Measurements from ENCODE around the gene RPS16. TPM values are rescaled to one million over a fixed set of nuclear protein-coding genes. Genes with fewer than 3 reads are reported as not detected.

Gene RPS16
- total RNA-seq, 1 donor from 2014 or later: 1,453 TPM

- H3K36me3 ChIP-seq: peaks cover 56 to 59% of the 10 kb centered on the region in 2 donors
- H3K27ac ChIP-seq: peak overlapping the region; percentile 98 to 100
- peaks cover 8 to 21% of the 10 kb centered on the region in 2 donors for H3K4me1 ChIP-seq
- H3K9me3 ChIP-seq: no peaks in the 10 kb centered on the region
- intact Hi-C loops (cut with DNase I): loop anchor here (2.0 kb wide), 4 partner anchors 22 to 142 kb away; partner anchors contain the start of genes EID2B, PLEKHG2, SAMD4B and TIMM50
- DNase-seq (ENCODE audit: low spot score in 2 of 2): no peak
- no peaks in the 10 kb centered on the region for H3K27me3 ChIP-seq
- H3K4me3 ChIP-seq: peak overlapping the region; percentile 78 to 93
- TF ChIP-seq, protein P1, sequence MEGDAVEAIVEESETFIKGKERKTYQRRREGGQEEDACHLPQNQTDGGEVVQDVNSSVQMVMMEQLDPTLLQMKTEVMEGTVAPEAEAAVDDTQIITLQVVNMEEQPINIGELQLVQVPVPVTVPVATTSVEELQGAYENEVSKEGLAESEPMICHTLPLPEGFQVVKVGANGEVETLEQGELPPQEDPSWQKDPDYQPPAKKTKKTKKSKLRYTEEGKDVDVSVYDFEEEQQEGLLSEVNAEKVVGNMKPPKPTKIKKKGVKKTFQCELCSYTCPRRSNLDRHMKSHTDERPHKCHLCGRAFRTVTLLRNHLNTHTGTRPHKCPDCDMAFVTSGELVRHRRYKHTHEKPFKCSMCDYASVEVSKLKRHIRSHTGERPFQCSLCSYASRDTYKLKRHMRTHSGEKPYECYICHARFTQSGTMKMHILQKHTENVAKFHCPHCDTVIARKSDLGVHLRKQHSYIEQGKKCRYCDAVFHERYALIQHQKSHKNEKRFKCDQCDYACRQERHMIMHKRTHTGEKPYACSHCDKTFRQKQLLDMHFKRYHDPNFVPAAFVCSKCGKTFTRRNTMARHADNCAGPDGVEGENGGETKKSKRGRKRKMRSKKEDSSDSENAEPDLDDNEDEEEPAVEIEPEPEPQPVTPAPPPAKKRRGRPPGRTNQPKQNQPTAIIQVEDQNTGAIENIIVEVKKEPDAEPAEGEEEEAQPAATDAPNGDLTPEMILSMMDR (IDR thresholded peaks at IDR 0.05): no peak
Observed at GRCh38 chr19:39390451-39390750, 45.3 kb downstream of the RPS16 start.

DNA sequence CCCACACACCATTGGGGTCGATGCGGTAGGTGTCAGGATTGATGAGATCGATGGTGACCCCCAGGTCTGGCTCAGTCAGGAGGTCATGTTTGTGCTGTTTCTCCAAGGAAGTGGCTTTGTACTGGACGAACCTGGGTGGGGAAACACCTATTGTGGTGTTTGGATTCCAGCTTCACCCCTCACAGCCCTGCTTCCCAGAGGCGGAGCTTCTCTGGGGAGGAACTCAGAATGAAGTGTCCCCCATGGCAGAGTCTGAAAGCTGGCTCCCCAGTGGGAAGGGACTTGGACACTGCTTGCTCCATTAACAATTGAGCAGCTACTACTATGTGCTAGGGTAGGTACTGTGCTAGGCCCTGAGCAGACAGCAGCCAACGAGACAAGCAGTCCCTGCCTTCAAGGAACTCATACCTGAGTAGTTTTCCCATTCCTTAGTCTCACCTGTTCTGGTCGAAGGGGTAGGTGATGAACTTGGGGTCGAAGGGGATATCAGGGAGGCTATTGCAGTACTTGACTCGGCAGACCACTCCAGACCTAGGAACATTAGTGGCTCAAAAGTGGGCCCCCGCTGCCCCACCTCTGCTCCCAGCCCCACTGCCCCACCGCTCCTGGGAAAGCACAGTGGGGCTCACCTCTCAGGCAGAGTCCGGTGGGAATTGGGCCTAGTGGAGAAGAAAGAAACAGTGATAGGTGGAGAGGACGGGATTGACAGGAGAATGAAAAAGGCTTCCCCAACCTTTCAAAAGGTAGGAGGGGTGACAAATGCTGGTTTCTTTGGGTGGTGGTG lies 45.9 kb downstream of the RPS16 start:
- Histone ChIP-seq H3K27ac (peak overlapping the region; percentile 98 to 100), H3K9me3 (no peaks in the 10 kb centered on the region), H3K27me3 (no peaks in the 10 kb centered on the region), H3K4me3 (peak overlapping the region; percentile 78 to 93), H3K36me3 (peaks cover 55 to 58% of the 10 kb centered on the region in 2 donors), H3K4me1 (peaks cover 8 to 21% of the 10 kb centered on the region in 2 donors)
- DNase-seq (ENCODE audit: low spot score in 2 of 2): no peak
- TF ChIP-seq, protein P1 (IDR thresholded peaks at IDR 0.05): no peak
- intact Hi-C loops (cut with DNase I): loop anchor here (2.0 kb wide), 4 partner anchors 23 to 143 kb away; partner anchors contain the start of genes EID2B, PLEKHG2, SAMD4B and TIMM50

- peaks cover 49 to 63% of the 10 kb centered on the region in 2 donors for H3K36me3 ChIP-seq
- no peak for DNase-seq (ENCODE audit: low spot score in 2 of 2)
- H3K27ac ChIP-seq: peak overlapping the region in 1 of 2 donors; percentile 100
Observed at GRCh38 chr19:39388657-39389056, 47.1 kb downstream of the RPS16 start.

GRCh38 chr19:39386557-39386956 lies 49.2 kb downstream of the RPS16 start:
- TF ChIP-seq, protein P1 (IDR thresholded peaks at IDR 0.05): no peak
- no peak overlapping the region for H3K4me3 ChIP-seq
- no peak overlapping the region for H3K27ac ChIP-seq
- H3K4me1 ChIP-seq: peaks cover 0 to 13% of the 10 kb centered on the region in 2 donors
- H3K36me3 ChIP-seq: peaks cover 65 to 80% of the 10 kb centered on the region in 2 donors
- intact Hi-C loops (cut with DNase I): no loop called here
- no peak for DNase-seq (ENCODE audit: low spot score in 2 of 2)
- H3K27me3 ChIP-seq: no peaks in the 10 kb centered on the region
- H3K9me3 ChIP-seq: no peaks in the 10 kb centered on the region

More at GRCh38 chr19:39388657-39389056, 47.1 kb downstream of the RPS16 start:
- Histone ChIP-seq H3K9me3 (no peaks in the 10 kb centered on the region), H3K27me3 (no peaks in the 10 kb centered on the region), H3K4me1 (peaks cover 8 to 21% of the 10 kb centered on the region in 2 donors), H3K4me3 (no peak overlapping the region)
- intact Hi-C loops (cut with DNase I): no loop called here
- TF ChIP-seq, protein P1 (IDR thresholded peaks at IDR 0.05): no peak

DNA sequence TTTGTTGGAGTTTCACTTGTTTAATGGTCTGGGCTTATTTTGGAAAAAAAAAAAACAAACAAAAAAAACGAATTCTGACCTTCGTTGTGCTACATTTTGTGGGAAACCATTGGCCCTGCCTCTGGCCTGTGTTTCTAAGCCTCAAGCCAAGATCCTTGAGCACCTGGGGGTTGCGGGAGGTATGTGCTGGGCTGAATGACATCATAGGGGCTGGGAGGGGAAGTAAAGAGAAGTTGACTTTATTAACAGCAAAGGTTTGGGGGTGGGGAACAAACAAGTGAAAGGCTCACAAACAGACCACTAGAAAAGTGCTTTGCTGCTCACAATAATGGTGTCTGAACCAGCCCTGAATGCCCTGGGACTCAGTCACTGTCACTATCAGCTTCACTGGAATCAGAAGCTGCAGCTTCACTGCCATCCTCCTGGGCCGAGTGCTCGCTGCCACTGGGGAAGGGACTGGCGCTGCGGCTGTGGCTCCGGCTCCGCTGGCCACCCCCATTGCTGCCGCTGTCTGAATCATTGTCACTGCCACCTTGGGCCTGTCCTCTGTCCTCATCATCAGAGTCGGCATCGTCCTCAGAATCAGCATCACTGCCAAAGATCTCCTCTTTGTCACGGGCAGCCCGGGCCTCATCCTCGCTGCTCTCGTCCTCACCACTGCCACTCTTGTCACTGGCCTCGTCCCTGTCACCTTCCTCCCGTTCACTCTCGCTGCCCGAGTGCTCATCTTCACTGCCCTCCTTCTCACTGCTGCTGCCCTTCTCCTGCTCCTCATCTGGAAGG lies 49.9 kb downstream of the RPS16 start:
- TF ChIP-seq, protein P1 (IDR thresholded peaks at IDR 0.05): no peak
- Histone ChIP-seq H3K4me1 (peaks cover 0 to 12% of the 10 kb centered on the region in 2 donors), H3K27ac (no peak overlapping the region), H3K36me3 (peaks cover 73 to 87% of the 10 kb centered on the region in 2 donors), H3K4me3 (no peak overlapping the region), H3K9me3 (no peaks in the 10 kb centered on the region), H3K27me3 (no peaks in the 10 kb centered on the region)
- DNase-seq (ENCODE audit: low spot score in 2 of 2): no peak
- intact Hi-C loops (cut with DNase I): no loop called here
